DOHH2 (cell line): ENCODE data around the gene KLHDC4.

Experiments
- H3F3A ChIP-seq: fragments of 200-600 bp; sonication (generic), shearing (Covaris generic); 2 replicates; pipeline ENCODE4 v1.6.0; 2016; ENCODE audit warnings: antibody characterized with exemption, mild to moderate bottlenecking; ENCODE audit not compliant: control insufficient read depth, insufficient read depth
- H3K27ac ChIP-seq: fragments of 200-600 bp; sonication (generic); 2 replicates; pipeline ENCODE4 v1.5.1; 2014; ENCODE audit warnings: low read depth, mild to moderate bottlenecking, low read length, moderate library complexity
- H3K27me3 ChIP-seq: fragments of 200-600 bp; sonication (generic); 2 replicates; pipeline ENCODE4 v1.6.1; 2014; ENCODE audit warnings: mild to moderate bottlenecking, low read length, mixed read lengths; ENCODE audit not compliant: control insufficient read depth
- H3K36me3 ChIP-seq: fragments of 200-600 bp; sonication (generic); 2 replicates; pipeline ENCODE4 v1.6.1; 2014; ENCODE audit warnings: mild to moderate bottlenecking, low read length, moderate library complexity, mixed read lengths; ENCODE audit not compliant: control insufficient read depth
- H3K4me1 ChIP-seq: fragments of 200-600 bp; sonication (generic); 2 replicates; pipeline ENCODE4 v1.6.1; 2014; ENCODE audit warnings: mild to moderate bottlenecking, low read length, mixed read lengths; ENCODE audit not compliant: control insufficient read depth
- H3K4me2 ChIP-seq: fragments of 200-600 bp; sonication (generic); 2 replicates; pipeline ENCODE4 v1.6.0; 2014; ENCODE audit warnings: mild to moderate bottlenecking, low read length, moderate library complexity
- H3K4me3 ChIP-seq: fragments of 200-600 bp; sonication (generic); 2 replicates; pipeline ENCODE4 v1.5.1; 2014; ENCODE audit warnings: mild to moderate bottlenecking, low read length, mixed read lengths
- H3K79me2 ChIP-seq: fragments of 200-600 bp; sonication (generic); 2 replicates; pipeline ENCODE4 v1.6.1; 2014; ENCODE audit warnings: mild to moderate bottlenecking, low read length, mixed read lengths; ENCODE audit not compliant: control insufficient read depth
- H3K9me2 ChIP-seq: fragments of 200-600 bp; sonication (generic); replicated peaks from 2 replicates; pipeline ENCODE4 v1.6.1; 2014; ENCODE audit warnings: mild to moderate bottlenecking, low read length, mixed read lengths; ENCODE audit not compliant: control insufficient read depth
- H3K9me3 ChIP-seq: fragments of 200-600 bp; sonication (generic); 2 replicates; pipeline ENCODE4 v1.6.1; 2014; ENCODE audit warnings: antibody characterized with exemption, low read length, mixed read lengths; ENCODE audit not compliant: control insufficient read depth, insufficient read depth
- H4K20me1 ChIP-seq: fragments of 200-600 bp; sonication (generic); 2 replicates; pipeline ENCODE4 v1.6.0; 2014; ENCODE audit warnings: low read depth, mild to moderate bottlenecking, antibody characterized with exemption, low read length, moderate library complexity; ENCODE audit not compliant: control insufficient read depth, insufficient read depth
- CTCF ChIP-seq: fragments of 200-600 bp; sonication (generic); IDR thresholded peaks from one replicate; pipeline ENCODE4 v1.5.1; 2014; ENCODE audit warnings: antibody characterized with exemption, mild to moderate bottlenecking, low read depth, low read length; ENCODE audit not compliant: poor library complexity, severe bottlenecking
- EZH2phosphoT487 ChIP-seq: fragments of 200-600 bp; sonication (generic); IDR thresholded peaks from 2 replicates; pipeline ENCODE4 v1.6.1; 2017; ENCODE audit warnings: borderline replicate concordance, mild to moderate bottlenecking, antibody characterized with exemption, low read length, moderate library complexity, mixed read lengths

The KLHDC4 gene

GRCh38 chr16:87689956-87690465, 75.8 kb downstream of the KLHDC4 start:
- Histone ChIP-seq H3F3A (no peaks in the 10 kb centered on the region; the same call in 1 of the 2 replicates), H3K4me3 (no peak overlapping the region), H3K4me1 (no peaks in the 10 kb centered on the region), H3K4me2 (no peak overlapping the region), H3K9me2 (no peaks in the 10 kb centered on the region), H3K79me2 (no peaks in the 10 kb centered on the region), H3K27ac (no peak overlapping the region), H4K20me1 (0 out of 2 replicates have a peak, but pooled peaks cover 5% of the 10 kb centered on the region), H3K36me3 (peaks cover 14% of the 10 kb centered on the region), H3K27me3 (no peaks in the 10 kb centered on the region), H3K9me3 (no peaks in the 10 kb centered on the region)
- no peak for TF ChIP-seq EZH2phosphoT487
- TF ChIP-seq CTCF = no peak

GRCh38 chr16:87688876-87689815, 76.6 kb downstream of the KLHDC4 start:
- no peak overlapping the region for H3K4me3 ChIP-seq
- no peaks in the 10 kb centered on the region for H3K4me1 ChIP-seq
- peaks cover 5% of the 10 kb centered on the region for H3K36me3 ChIP-seq
- H3K9me2 ChIP-seq = no peaks in the 10 kb centered on the region
- no peak overlapping the region for H3K27ac ChIP-seq
- H3F3A ChIP-seq = no peaks in the 10 kb centered on the region; the same call in 1 of the 2 replicates
- H3K79me2 ChIP-seq = no peaks in the 10 kb centered on the region
- no peak for TF ChIP-seq EZH2phosphoT487
- no peak for TF ChIP-seq CTCF
- no peaks in the 10 kb centered on the region for H3K27me3 ChIP-seq
- H3K9me3 ChIP-seq = no peaks in the 10 kb centered on the region
- H3K4me2 ChIP-seq = no peak overlapping the region
- 0 out of 2 replicates have a peak, but pooled peaks cover 5% of the 10 kb centered on the region for H4K20me1 ChIP-seq

- H3K36me3 ChIP-seq = no peaks in the 10 kb centered on the region
- no peaks in the 10 kb centered on the region for H3K4me1 ChIP-seq
- H3K79me2 ChIP-seq = no peaks in the 10 kb centered on the region
- H3F3A ChIP-seq = no peaks in the 10 kb centered on the region; the same call in 1 of the 2 replicates
- no peak overlapping the region for H3K27ac ChIP-seq
- no peaks in the 10 kb centered on the region for H3K9me2 ChIP-seq
- no peak for TF ChIP-seq EZH2phosphoT487
- no peak for TF ChIP-seq CTCF
- H3K9me3 ChIP-seq = no peaks in the 10 kb centered on the region
- no peak overlapping the region for H3K4me2 ChIP-seq
- 0 out of 2 replicates have a peak, but pooled peaks cover 5% of the 10 kb centered on the region for H4K20me1 ChIP-seq
- H3K4me3 ChIP-seq = no peak overlapping the region
- H3K27me3 ChIP-seq = no peaks in the 10 kb centered on the region
Measured at GRCh38 chr16:87687998-87688529, 77.7 kb downstream of the KLHDC4 start.
